Suppressor macrophage treated with lipopolysaccharide for 1 hour (primary cell): ENCODE data around the gene RAB44.

Source experiments
- DNase-seq, 3 donors: peaks; one replicate each; pipeline ENCODE4 v3.0.0-alpha.2; 2020 to 2022

The RAB44 gene

GRCh38 chr6:36779227-36779626 lies 81.6 kb downstream of the RAB44 start:
- DNase-seq = no peak

DNA sequence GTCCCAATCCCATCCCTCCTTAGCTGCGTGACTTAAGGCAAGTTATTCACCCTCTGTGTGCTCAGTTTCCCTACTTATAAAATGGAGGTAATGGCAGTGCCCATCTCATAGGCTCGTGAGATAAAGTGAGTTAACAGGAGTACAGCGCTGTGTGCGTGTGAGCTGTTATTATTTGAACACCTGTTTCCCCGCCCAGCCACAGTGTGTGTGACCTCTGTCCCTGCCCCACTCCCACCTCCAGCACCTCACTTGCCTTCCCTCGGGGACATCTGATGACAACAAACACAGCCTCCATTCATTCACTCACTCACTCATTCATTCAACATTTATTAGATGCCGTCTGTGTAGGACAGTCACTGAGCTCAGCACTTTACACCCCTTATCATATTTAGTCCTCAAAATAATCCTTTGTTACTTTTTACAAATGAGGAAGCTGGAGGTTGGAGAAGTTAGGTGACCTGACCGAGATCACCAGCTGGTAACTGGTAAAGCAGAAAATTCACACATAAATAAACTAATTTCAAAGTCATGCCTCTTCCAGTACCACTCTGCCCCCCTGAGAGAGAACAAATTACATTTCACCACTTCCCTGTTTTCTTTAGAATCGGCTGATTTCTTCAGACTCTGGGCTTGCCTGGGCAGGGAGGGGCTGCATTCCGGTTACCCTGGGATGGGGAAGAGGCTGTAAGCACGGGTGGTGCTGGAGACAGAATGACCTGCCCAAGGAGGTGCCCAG lies 83.0 kb downstream of the RAB44 start:
- DNase-seq = peak; percentile 38 to 56 (median 45)

GRCh38 chr6:36781669-36782068 lies 84.0 kb downstream of the RAB44 start:
- no peak for DNase-seq
